Measurements from ENCODE around the gene FSTL5.

- no peak for TF ChIP-seq CTCF (IDR thresholded peaks at IDR 0.05; ENCODE audit: control extremely low read depth in 1 of 3, insufficient read depth in 1 of 3, low read depth in 1 of 3, low read length in 3 of 3)
- no peak for TF ChIP-seq CBX5 (IDR thresholded peaks at IDR 0.05; ENCODE audit: low read depth, low read length)
- TF ChIP-seq CHD2 (IDR thresholded peaks at IDR 0.05; ENCODE audit: low read length), result no peak
- no peak for TF ChIP-seq EP300 (IDR thresholded peaks at IDR 0.05; ENCODE audit: borderline replicate concordance in 1 of 2, low read depth in 2 of 2, low read length in 2 of 2)
- no peak for TF ChIP-seq SP2 (IDR thresholded peaks at IDR 0.05; ENCODE audit: low read length)
- TF ChIP-seq EGR1 (IDR thresholded peaks at IDR 0.05; ENCODE audit: borderline replicate concordance, low read depth, low read length), result no peak
- no peak for TF ChIP-seq POLR2AphosphoS5 (IDR thresholded peaks at IDR 0.05; ENCODE audit: low read depth, low read length)
- TF ChIP-seq RNF2 (IDR thresholded peaks at IDR 0.05; ENCODE audit: borderline replicate concordance, low read depth, low read length, missing control alignments, poor library complexity, severe bottlenecking), result no peak
- no peak for TF ChIP-seq ATF2 (IDR thresholded peaks at IDR 0.05; ENCODE audit: low read length)
Measured at GRCh38 chr4:161931089-161931488, 232.7 kb downstream of the FSTL5 start.

Data from H1 (cell line).